HEK293 (cell line): ENCODE results near the gene HSDL1.

ENCODE experiments used
- CTCF ChIA-PET: fragments of 350-600 bp; formaldehyde crosslinking; extraction: SDS; loops from one replicate; lab custom pipeline; 2021; ENCODE audit warnings: antibody characterized with exemption; lab: Yijun Ruan, JAX
- POLR2A ChIA-PET: fragments of 300-600 bp; formaldehyde crosslinking; extraction: SDS; loops from one replicate; lab custom pipeline; 2020; ENCODE audit warnings: antibody characterized with exemption, inconsistent platforms; lab: Yijun Ruan, JAX
- H3K27ac ChIP-seq: fragments of 200-500 bp; sonication (Bioruptor generic); 2 replicates; pipeline ENCODE4 v1.5.1; 2014; ENCODE audit warnings: low read depth, low read length, control low read depth, inconsistent platforms; ENCODE audit errors: extremely low read depth
- H3K36me3 ChIP-seq, 2 experiments: fragments of 200-500 bp in 1 of 2; sonication (Bioruptor generic) in 1 of 2; 1 replicate in 1 of 2; 2 replicates in 1 of 2; pipeline ENCODE4 v1.5.1; 2014 to 2017; ENCODE audit warnings: inconsistent platforms in 2 of 2, low read length in 2 of 2; ENCODE audit not compliant: control insufficient read depth in 2 of 2, insufficient read depth in 1 of 2
- H3K4me1 ChIP-seq: fragments of 200-500 bp; sonication (Bioruptor generic); 2 replicates; pipeline ENCODE4 v1.5.1; 2014; ENCODE audit warnings: mild to moderate bottlenecking, low read length, inconsistent platforms; ENCODE audit not compliant: control insufficient read depth, insufficient read depth
- H3K4me3 ChIP-seq: 2 replicates; pipeline ENCODE4 v1.5.1; 2011; ENCODE audit warnings: low read depth, mild to moderate bottlenecking, control low read depth, low read length, moderate library complexity
- H3K9me3 ChIP-seq: fragments of 200-500 bp; sonication (Bioruptor generic); 2 replicates; pipeline ENCODE4 v1.5.1; 2014; ENCODE audit warnings: low read depth, low read length, inconsistent platforms; ENCODE audit not compliant: control insufficient read depth, insufficient read depth
- ZNF121 ChIP-seq: fragments of 450-650 bp; formaldehyde crosslinking; IDR thresholded peaks from 2 replicates; pipeline ENCODE4 v1.5.1; 2016; ENCODE audit warnings: missing biosample characterization, missing genetic modification characterization
- ZNF146 ChIP-seq: fragments of 450-650 bp; formaldehyde crosslinking; IDR thresholded peaks from 2 replicates; pipeline ENCODE4 v1.5.1; 2016; ENCODE audit warnings: missing biosample characterization, missing genetic modification characterization
- ZNF148 ChIP-seq: fragments of 450-650 bp; formaldehyde crosslinking; IDR thresholded peaks from 2 replicates; pipeline ENCODE4 v1.5.0; 2017; ENCODE audit warnings: missing biosample characterization, missing genetic modification characterization, borderline replicate concordance
- ZNF24 ChIP-seq: fragments of 450-650 bp; formaldehyde crosslinking; IDR thresholded peaks from 2 replicates; pipeline ENCODE4 v1.5.1; 2016; ENCODE audit warnings: missing biosample characterization, missing genetic modification characterization
- ZNF26 ChIP-seq: fragments of 450-650 bp; formaldehyde crosslinking; IDR thresholded peaks from 2 replicates; pipeline ENCODE4 v1.5.1; 2016; ENCODE audit warnings: missing biosample characterization, missing genetic modification characterization
- ZNF488 ChIP-seq: fragments of 450-650 bp; formaldehyde crosslinking; IDR thresholded peaks from 2 replicates; pipeline ENCODE4 v1.5.1; 2016; ENCODE audit warnings: missing biosample characterization, missing genetic modification characterization
- ZNF513 ChIP-seq: fragments of 450-650 bp; IDR thresholded peaks from 2 replicates; pipeline ENCODE4 v1.5.1; 2018; ENCODE audit warnings: missing biosample characterization, missing genetic modification characterization
- ZNF639 ChIP-seq: fragments of 450-650 bp; formaldehyde crosslinking; IDR thresholded peaks from 2 replicates; pipeline ENCODE4 v1.5.1; 2016; ENCODE audit warnings: missing biosample characterization, missing genetic modification characterization
- ZNF654 ChIP-seq: fragments of 450-650 bp; formaldehyde crosslinking; IDR thresholded peaks from 2 replicates; pipeline ENCODE4 v1.5.1; 2016; ENCODE audit warnings: low read depth, missing biosample characterization, missing genetic modification characterization
- ZNF707 ChIP-seq: fragments of 450-650 bp; formaldehyde crosslinking; IDR thresholded peaks from 2 replicates; pipeline ENCODE4 v1.5.1; 2016; ENCODE audit warnings: missing biosample characterization, missing genetic modification characterization
- ZNF843 ChIP-seq: fragments of 450-650 bp; formaldehyde crosslinking; IDR thresholded peaks from 2 replicates; pipeline ENCODE4 v1.5.1; 2016; ENCODE audit warnings: missing biosample characterization, missing genetic modification characterization

The HSDL1 gene

GRCh38 chr16:84074721-84075120 lies 70.3 kb downstream of the HSDL1 start:
- POLR2A ChIA-PET = no interaction called here
- TF ChIP-seq ZNF24 (tag by site-specific recombination) (no peak), ZNF26 (tag by site-specific recombination) (no peak), ZNF121 (tag by site-specific recombination) (no peak), ZNF654 (tag by site-specific recombination) (no peak), ZNF148 (tag by site-specific recombination) (no peak), ZNF488 (tag by site-specific recombination) (no peak), ZNF843 (tag by site-specific recombination) (no peak), ZNF707 (tag by site-specific recombination) (no peak), ZNF639 (tag by site-specific recombination) (no peak), ZNF146 (tag by site-specific recombination) (no peak), ZNF513 (no peak)
- Histone ChIP-seq H3K36me3 (peaks cover 21 to 94% of the 10 kb centered on the region in 2 experiments; a peak in 2 of 3 replicates), H3K27ac (no peak overlapping the region), H3K9me3 (no peaks in the 10 kb centered on the region), H3K4me1 (no peaks in the 10 kb centered on the region), H3K4me3 (no peak overlapping the region)
- CTCF ChIA-PET = interaction anchor here (0.7 to 2.1 kb wide), 3 partner anchors 9 to 113 kb away, joined by 3 to 9 read pairs (median 3); partner anchors contain the start of gene TAF1C
